ENCODE measurements around the gene SYCP3. TPM values are rescaled to one million over a fixed set of nuclear protein-coding genes. Genes with fewer than 3 reads are reported as not detected.

Gene SYCP3
- total RNA-seq, 4 donors from 2014 or later: not detected

DNA sequence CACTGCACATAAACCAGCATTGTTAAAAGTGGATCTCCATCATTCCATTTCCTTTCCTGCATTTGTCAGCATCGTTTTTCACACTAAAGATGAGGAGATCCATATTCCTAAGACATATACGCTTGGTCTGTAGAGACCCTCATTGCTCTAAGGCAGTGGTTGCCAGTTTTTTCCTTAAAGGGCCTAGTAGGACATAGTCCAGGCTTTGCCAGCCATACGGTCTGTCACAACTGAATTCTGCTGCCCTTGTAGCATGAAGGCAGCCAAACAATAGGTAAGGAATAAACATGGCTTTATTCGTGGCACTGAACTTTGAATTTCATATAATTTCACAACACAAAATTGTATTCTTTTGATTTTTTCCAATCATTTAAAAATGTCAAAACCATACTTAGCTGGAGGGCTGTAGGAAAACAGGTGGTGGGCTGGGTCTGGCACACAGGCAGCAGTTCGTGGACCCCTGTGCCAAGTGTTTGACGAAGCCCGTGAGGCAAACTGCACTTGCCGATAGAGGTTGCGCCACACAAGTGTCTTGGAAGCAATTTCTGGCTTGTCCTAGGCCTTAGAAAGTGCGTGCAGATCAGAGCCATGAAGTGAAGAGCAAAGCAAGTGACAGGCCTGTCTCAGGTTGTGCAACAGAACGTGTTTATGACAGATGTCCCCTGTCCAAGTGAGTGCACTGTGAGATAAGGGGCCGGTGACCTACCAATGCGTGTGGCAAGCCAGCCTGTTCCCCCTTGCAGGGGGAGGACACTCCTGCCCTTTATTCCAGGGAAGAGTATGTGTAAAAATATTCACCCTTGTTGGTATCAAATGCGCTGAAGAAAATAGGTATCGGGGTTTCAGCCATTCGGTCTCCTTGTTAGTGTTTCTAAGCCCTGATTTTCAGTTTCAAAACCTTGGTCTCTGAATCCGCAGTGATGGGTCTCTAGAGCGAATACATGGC is 42.7 kb downstream of the SYCP3 start:
- TF ChIP-seq POLR2A (IDR thresholded peaks at IDR 0.05): peak in 1 of 2 donors; percentile 51
- TF ChIP-seq, protein P1, sequence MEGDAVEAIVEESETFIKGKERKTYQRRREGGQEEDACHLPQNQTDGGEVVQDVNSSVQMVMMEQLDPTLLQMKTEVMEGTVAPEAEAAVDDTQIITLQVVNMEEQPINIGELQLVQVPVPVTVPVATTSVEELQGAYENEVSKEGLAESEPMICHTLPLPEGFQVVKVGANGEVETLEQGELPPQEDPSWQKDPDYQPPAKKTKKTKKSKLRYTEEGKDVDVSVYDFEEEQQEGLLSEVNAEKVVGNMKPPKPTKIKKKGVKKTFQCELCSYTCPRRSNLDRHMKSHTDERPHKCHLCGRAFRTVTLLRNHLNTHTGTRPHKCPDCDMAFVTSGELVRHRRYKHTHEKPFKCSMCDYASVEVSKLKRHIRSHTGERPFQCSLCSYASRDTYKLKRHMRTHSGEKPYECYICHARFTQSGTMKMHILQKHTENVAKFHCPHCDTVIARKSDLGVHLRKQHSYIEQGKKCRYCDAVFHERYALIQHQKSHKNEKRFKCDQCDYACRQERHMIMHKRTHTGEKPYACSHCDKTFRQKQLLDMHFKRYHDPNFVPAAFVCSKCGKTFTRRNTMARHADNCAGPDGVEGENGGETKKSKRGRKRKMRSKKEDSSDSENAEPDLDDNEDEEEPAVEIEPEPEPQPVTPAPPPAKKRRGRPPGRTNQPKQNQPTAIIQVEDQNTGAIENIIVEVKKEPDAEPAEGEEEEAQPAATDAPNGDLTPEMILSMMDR (IDR thresholded peaks at IDR 0.05): no peak
- Histone ChIP-seq H3K4me3 (peak overlapping the region; percentile 70 to 98 (median 91)), H3K36me3 (no peaks in the 10 kb centered on the region), H3K27me3 (no peaks in the 10 kb centered on the region), H3K27ac (peak overlapping the region; percentile 88 to 99 (median 92)), H3K4me1 (peaks cover 0 to 37% (median 11%) of the 10 kb centered on the region in 4 donors), H3K9me3 (no peaks in the 10 kb centered on the region)
- peak in 2 of 3 donors; percentile 72 to 84 for DNase-seq

- TF ChIP-seq POLR2A (IDR thresholded peaks at IDR 0.05): no peak
- TF ChIP-seq, protein P1 (IDR thresholded peaks at IDR 0.05): no peak
- Histone ChIP-seq H3K9me3 (no peaks in the 10 kb centered on the region), H3K27ac (peak overlapping the region in 3 of 4 donors; percentile 88 to 99 (median 95)), H3K27me3 (no peaks in the 10 kb centered on the region), H3K4me1 (peaks cover 0 to 37% (median 10%) of the 10 kb centered on the region in 4 donors), H3K36me3 (no peaks in the 10 kb centered on the region), H3K4me3 (no peak overlapping the region)
- no peak for DNase-seq
Observed at GRCh38 chr12:101695706-101696105, 43.6 kb downstream of the SYCP3 start.

DNA sequence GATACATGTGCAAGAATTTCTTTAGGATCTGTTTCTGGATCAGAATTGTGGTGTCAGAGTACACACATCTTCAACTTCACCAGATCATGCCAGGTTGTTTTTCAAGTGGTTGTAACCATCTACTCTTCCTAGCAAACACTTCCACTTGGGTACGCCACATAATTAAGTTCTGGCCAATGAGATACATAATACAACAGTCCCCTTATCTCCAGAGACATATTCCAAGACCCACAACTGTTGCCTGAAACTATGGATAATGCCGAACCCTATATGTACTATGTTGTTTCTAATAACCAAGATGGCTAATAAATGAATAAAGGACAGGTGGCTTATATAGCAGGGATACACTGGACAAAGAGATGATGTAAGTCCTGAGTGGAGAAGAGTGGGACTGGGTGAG is 44.3 kb downstream of the SYCP3 start:
- no peak for TF ChIP-seq POLR2A (IDR thresholded peaks at IDR 0.05)
- no peak for DNase-seq
- H3K36me3 ChIP-seq: no peaks in the 10 kb centered on the region

DNA sequence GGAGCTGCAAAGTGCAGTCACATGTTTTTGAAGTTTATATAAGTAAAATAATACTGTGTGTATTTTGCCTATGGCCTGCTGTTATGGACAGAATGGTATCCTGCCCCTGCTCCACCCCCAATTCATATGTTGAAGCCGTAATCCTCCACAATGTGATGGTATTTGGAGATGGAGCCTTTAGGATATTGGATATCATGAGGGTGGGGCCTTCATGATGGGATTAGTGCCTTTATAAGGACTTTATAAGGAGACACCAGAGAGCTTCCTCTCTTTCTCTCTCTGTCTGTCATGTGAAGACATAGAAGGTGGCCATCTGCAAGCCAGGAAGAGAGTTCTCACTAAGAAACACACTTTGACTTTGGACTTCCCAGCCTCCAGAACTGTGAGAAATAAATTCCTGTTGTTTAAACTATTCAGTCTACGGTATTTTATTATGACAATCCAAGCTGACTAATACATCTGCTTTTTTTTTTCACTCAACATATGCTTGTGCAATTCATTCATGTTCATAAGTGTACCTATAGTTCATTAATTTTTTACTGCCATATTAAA is 44.9 kb downstream of the SYCP3 start:
- Histone ChIP-seq H3K27ac (no peak overlapping the region), H3K36me3 (no peaks in the 10 kb centered on the region), H3K9me3 (no peaks in the 10 kb centered on the region), H3K4me1 (peaks cover 0 to 24% (median 5%) of the 10 kb centered on the region in 4 donors), H3K27me3 (no peaks in the 10 kb centered on the region), H3K4me3 (no peak overlapping the region)
- DNase-seq: no peak
- TF ChIP-seq, protein P1 (IDR thresholded peaks at IDR 0.05): no peak
- no peak for TF ChIP-seq POLR2A (IDR thresholded peaks at IDR 0.05)

More for the DNA sequence above, 44.3 kb downstream of the SYCP3 start:
- H3K27ac ChIP-seq: peak overlapping the region in 2 of 4 donors; percentile 56 to 95
- no peaks in the 10 kb centered on the region for H3K9me3 ChIP-seq
- H3K27me3 ChIP-seq: no peaks in the 10 kb centered on the region
- H3K4me3 ChIP-seq: no peak overlapping the region
- H3K4me1 ChIP-seq: peaks cover 0 to 30% (median 5%) of the 10 kb centered on the region in 4 donors

GRCh38 chr12:101691503-101692096 is 47.7 kb downstream of the SYCP3 start:
- H3K27ac ChIP-seq: peak overlapping the region in 2 of 4 donors; percentile 5 to 72
- DNase-seq: no peak

More at GRCh38 chr12:101691503-101692096, 47.7 kb downstream of the SYCP3 start:
- Histone ChIP-seq H3K27me3 (no peaks in the 10 kb centered on the region), H3K36me3 (no peaks in the 10 kb centered on the region), H3K4me3 (no peak overlapping the region), H3K9me3 (no peaks in the 10 kb centered on the region), H3K4me1 (peaks cover 0 to 22% (median 4%) of the 10 kb centered on the region in 4 donors)
- TF ChIP-seq POLR2A (IDR thresholded peaks at IDR 0.05): no peak
- TF ChIP-seq, protein P1 (IDR thresholded peaks at IDR 0.05): no peak
